Thoracic aorta (tissue), 2 donors: ENCODE measurements around the gene MEG3. TPM values are rescaled to one million over a fixed set of nuclear protein-coding genes. Genes with fewer than 3 reads are reported as not detected.

Experiments used
- ATAC-seq: fragments of 150-250 bp; one replicate; pipeline ENCODE4 v1.8.0; 2017; ENCODE audit warnings: low read depth; ENCODE audit not compliant: insufficient number of reproducible peaks, low FRiP score
- DNase-seq: peaks from one replicate; pipeline ENCODE4 v3.0.0-alpha.2; 2020; ENCODE audit warnings: low spot score
- H3K27ac ChIP-seq, 2 donors: fragments of 200-600 bp; sonication (generic); 1 replicate in 1 of 2; 2 replicates in 1 of 2; pipeline ENCODE4 v1.5.1; 2016; ENCODE audit warnings: mild to moderate bottlenecking in 2 of 2, moderate library complexity in 2 of 2
- H3K27me3 ChIP-seq: fragments of 200-600 bp; sonication (generic); replicated peaks from 2 replicates; pipeline ENCODE4 v1.6.0; 2016; ENCODE audit warnings: mild to moderate bottlenecking; ENCODE audit not compliant: insufficient read depth
- H3K36me3 ChIP-seq: fragments of 200-600 bp; sonication (generic); one replicate; pipeline ENCODE4 v1.5.1; 2016
- H3K4me1 ChIP-seq, 2 donors: fragments of 200-600 bp; sonication (generic); 1 replicate in 1 of 2; 2 replicates in 1 of 2; pipeline versions ENCODE4 v1.5.1 to v1.6.0; 2016; ENCODE audit warnings: low read depth in 2 of 2, mild to moderate bottlenecking in 1 of 2; ENCODE audit not compliant: control insufficient read depth in 1 of 2
- H3K4me3 ChIP-seq: fragments of 200-600 bp; sonication (generic); 2 replicates; pipeline ENCODE4 v1.5.1; 2016; ENCODE audit warnings: mild to moderate bottlenecking
- H3K9me3 ChIP-seq: fragments of 200-600 bp; sonication (generic); 2 replicates; pipeline ENCODE4 v1.5.1; 2016
- CTCF ChIP-seq: fragments of 200-600 bp; sonication (generic); IDR thresholded peaks from one replicate; pipeline ENCODE4 v1.5.1; 2019; ENCODE audit warnings: antibody characterized with exemption
- total RNA-seq, 2 donors: library from RNA; depleted of rRNA; stranded (reverse); fragments of >200 nt; gene quantifications; one replicate each; pipeline versions ENCODE4 v1.1.0 to v1.2.3, GENCODE V29; 2016

MEG3 gene
- total RNA-seq, 2 donors from 2014 or later: 127 to 153 TPM

- Histone ChIP-seq H3K9me3 (no peaks in the 10 kb centered on the region), H3K27ac (no peak overlapping the region), H3K4me3 (no peak overlapping the region), H3K4me1 (no peaks in the 10 kb centered on the region), H3K36me3 (no peaks in the 10 kb centered on the region), H3K27me3 (no peaks in the 10 kb centered on the region)
- DNase-seq: no peak
- no peak for ATAC-seq
- TF ChIP-seq CTCF: no peak
These were observed 39.2 kb downstream of the MEG3 start for GRCh38 chr14:100864960-100865681.

DNA sequence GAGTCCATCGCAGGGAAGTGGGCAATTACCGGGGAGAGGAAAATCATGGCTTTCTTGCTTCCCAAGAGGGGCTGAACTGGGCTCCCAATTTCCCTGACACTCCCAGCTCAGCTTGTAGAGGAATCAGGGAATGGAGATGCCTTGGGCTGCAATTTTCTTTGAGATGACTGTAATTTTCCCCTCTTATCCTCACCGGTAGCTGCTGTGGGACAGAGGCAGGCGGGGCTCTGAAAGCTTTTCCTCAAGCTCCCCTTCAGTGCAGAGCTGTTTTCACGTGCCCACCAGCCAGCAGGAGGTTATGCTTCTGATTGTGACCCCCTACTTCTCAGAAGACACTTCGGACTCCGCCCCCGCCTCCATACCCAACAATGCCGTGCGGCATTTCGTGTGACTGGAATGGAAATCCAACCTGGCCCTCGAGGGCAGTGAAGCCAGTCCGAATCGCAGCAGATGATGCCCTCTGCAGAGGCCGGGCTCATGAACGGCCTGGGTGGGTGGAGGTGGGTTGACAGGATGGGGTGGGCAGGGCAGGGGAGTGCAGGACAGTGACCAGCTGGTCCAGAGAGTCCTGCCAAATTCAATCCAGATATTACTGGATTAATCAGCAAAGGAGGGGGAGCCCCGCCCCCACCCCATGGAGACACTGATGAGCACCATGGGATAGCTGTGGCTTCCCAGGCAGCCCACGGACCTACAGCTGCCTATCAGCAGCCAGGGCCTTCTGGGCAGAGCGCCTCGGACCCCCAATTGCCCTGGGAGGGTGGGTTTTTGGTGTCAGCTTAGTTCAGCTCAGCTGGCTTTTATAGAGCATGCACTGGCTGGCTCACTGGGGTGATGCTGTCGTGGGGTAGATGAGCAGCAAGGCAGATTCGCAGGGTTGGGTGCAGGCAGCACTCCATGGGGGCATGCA is 40.0 kb downstream of the MEG3 start:
- ATAC-seq: no peak

GRCh38 chr14:100866666-100867630 is 41.0 kb downstream of the MEG3 start:
- no peaks in the 10 kb centered on the region for H3K4me1 ChIP-seq
- H3K36me3 ChIP-seq: no peaks in the 10 kb centered on the region
- no peaks in the 10 kb centered on the region for H3K9me3 ChIP-seq
- H3K27ac ChIP-seq: no peak overlapping the region
- no peak overlapping the region for H3K4me3 ChIP-seq
- DNase-seq (no peak), ATAC-seq (no peak)
- no peaks in the 10 kb centered on the region for H3K27me3 ChIP-seq
- no peak for TF ChIP-seq CTCF

More for the DNA sequence above, 40.0 kb downstream of the MEG3 start:
- TF ChIP-seq CTCF: no peak
- no peaks in the 10 kb centered on the region for H3K36me3 ChIP-seq
- no peak for DNase-seq
- no peaks in the 10 kb centered on the region for H3K27me3 ChIP-seq
- H3K27ac ChIP-seq: no peak overlapping the region
- no peaks in the 10 kb centered on the region for H3K4me1 ChIP-seq
- H3K9me3 ChIP-seq: no peaks in the 10 kb centered on the region
- no peak overlapping the region for H3K4me3 ChIP-seq

DNA sequence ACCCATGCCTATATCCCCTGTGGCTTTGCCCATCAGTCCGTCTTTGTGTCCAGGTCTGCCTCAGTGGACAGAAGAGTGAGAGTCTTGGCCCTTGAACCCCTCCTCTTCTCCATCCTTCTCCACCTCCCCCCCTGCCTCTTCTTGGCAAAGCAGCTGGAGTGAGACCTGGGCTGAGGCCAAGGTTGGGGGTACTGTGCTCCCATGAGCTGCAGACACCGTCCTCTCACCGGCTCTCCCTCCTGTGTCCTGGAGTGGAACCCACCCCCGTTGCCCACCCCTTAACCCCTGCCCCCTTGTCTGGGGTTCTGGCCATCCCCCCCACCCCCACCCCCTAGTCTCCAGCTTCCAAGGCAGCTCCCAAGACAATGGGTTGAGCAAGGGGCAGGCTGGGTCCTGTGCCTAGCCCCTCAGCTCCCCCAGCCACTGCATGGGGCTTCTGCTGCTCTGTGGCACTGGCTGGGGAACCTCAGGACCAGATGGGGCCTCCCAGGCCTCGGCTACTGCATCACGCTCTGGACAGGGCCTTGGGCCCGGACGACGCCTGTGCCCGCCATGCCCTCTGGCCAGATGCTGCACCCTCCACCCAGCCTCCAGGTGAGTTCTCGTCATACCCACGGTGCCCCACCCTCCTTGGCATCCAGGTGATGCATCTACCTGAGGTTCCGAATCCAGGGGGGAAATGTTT is 41.9 kb downstream of the MEG3 start:
- H3K27ac ChIP-seq: no peak overlapping the region
- H3K9me3 ChIP-seq: no peaks in the 10 kb centered on the region
- DNase-seq: no peak
- no peak for ATAC-seq
- H3K4me1 ChIP-seq: no peaks in the 10 kb centered on the region
- no peaks in the 10 kb centered on the region for H3K36me3 ChIP-seq
- H3K27me3 ChIP-seq: no peaks in the 10 kb centered on the region
- H3K4me3 ChIP-seq: no peak overlapping the region
- TF ChIP-seq CTCF: no peak
